ENCODE results near the gene OR5H15. TPM values are rescaled to one million over a fixed set of nuclear protein-coding genes. Genes with fewer than 3 reads are reported as not detected.

Gene OR5H15
- not detected in 2 replicates for total RNA-seq

GRCh38 chr3:98166396-98166795 is at the start of gene OR5H15:
OR5H15 (plus strand) TSS chr3:98166696; CDS start chr3:98168700, 2,004 bp downstream.

GRCh38 chr3:98130421-98130820 is 36.1 kb upstream of the OR5H15 start, which contains the start of gene OR5H1:
OR5H1 (plus strand) TSS chr3:98130721; CDS start chr3:98132698, 1,977 bp downstream.

GRCh38 chr3:98147179-98147578 is 19.3 kb upstream of the OR5H15 start, which contains the start of gene OR5H14:
OR5H14 (plus strand) TSS chr3:98147479; CDS start chr3:98149386, 1,907 bp downstream.

Other genes with a start within 250 kb of the OR5H15 start
- 26.1 and 27.3 TPM in 2 replicates for gene RIOX2, start 194.3 kb upstream of the OR5H15 start, total RNA-seq
- not detected in 2 replicates for gene GABRR3, start 131.4 kb upstream of the OR5H15 start, total RNA-seq
- not detected in 2 replicates for gene OR5AC2, start 79.5 kb upstream of the OR5H15 start, total RNA-seq
- not detected in 2 replicates for gene OR5H1, start 36.0 kb upstream of the OR5H15 start, total RNA-seq
- not detected in 2 replicates for gene OR5H14, start 19.2 kb upstream of the OR5H15 start, total RNA-seq
- gene OR5H6, start 97.5 kb downstream of the OR5H15 start, total RNA-seq, result not detected in 2 replicates
- not detected in 2 replicates for gene OR5H2, start 115.8 kb downstream of the OR5H15 start, total RNA-seq
- gene OR5K4, start 187.2 kb downstream of the OR5H15 start, total RNA-seq, result not detected in 2 replicates
- gene OR5K3, start 224.0 kb downstream of the OR5H15 start, total RNA-seq, result not detected in 2 replicates